A673 (cell line): ENCODE measurements around the gene RPL38. TPM values are rescaled to one million over a fixed set of nuclear protein-coding genes. Genes with fewer than 3 reads are reported as not detected.

ENCODE experiments used
- BruUV-seq: library from RNA; stranded (reverse); fragments of 400-500 nt; replicated peaks from 2 replicates; lab custom pipeline; 2021; lab: Mats Ljungman, UMichigan
- CTCF ChIA-PET: fragments of 300-600 bp; sonication (Branson Sonifier 250); formaldehyde crosslinking; loops from one replicate; lab custom pipeline; 2022; ENCODE audit warnings: antibody characterized with exemption; lab: Charles Lee
- POLR2A ChIA-PET: fragments of 300-600 bp; sonication (Branson Sonifier 250); formaldehyde crosslinking; loops from one replicate; lab custom pipeline; 2022; ENCODE audit warnings: antibody characterized with exemption; ENCODE audit not compliant: low non-redundant PET; lab: Charles Lee
- DNase-seq: peaks from one replicate; pipeline ENCODE4 v3.0.0-alpha.2; 2015; ENCODE audit warnings: low spot score
- H3K27ac ChIP-seq: fragments of 200-600 bp; sonication (generic); 2 replicates; pipeline ENCODE4 v1.5.1; 2016; ENCODE audit warnings: mixed run types, low read depth, mild to moderate bottlenecking, mixed read lengths, antibody characterized with exemption, low read length; ENCODE audit not compliant: poor library complexity, severe bottlenecking
- H3K27me3 ChIP-seq: fragments of 200-600 bp; sonication (generic); replicated peaks from 2 replicates; pipeline ENCODE4 v1.6.1; 2017; ENCODE audit warnings: mixed run types, low read depth, mild to moderate bottlenecking, mixed read lengths, antibody characterized with exemption, low read length; ENCODE audit not compliant: insufficient read depth, poor library complexity
- H3K36me3 ChIP-seq: fragments of 200-600 bp; sonication (generic); 2 replicates; pipeline ENCODE4 v1.6.1; 2016; ENCODE audit warnings: mixed run types, mild to moderate bottlenecking, mixed read lengths, antibody characterized with exemption, low read length; ENCODE audit not compliant: insufficient read depth, poor library complexity, severe bottlenecking
- H3K4me1 ChIP-seq: fragments of 200-600 bp; sonication (generic); 2 replicates; pipeline ENCODE4 v1.6.1; 2017; ENCODE audit warnings: mixed run types, mild to moderate bottlenecking, mixed read lengths, antibody characterized with exemption, low read length; ENCODE audit not compliant: insufficient read depth, poor library complexity, severe bottlenecking
- H3K4me3 ChIP-seq: fragments of 200-600 bp; sonication (generic); 2 replicates; pipeline ENCODE4 v1.5.1; 2016; ENCODE audit warnings: low read depth, mixed run types, mild to moderate bottlenecking, mixed read lengths, low read length; ENCODE audit not compliant: poor library complexity, severe bottlenecking
- H3K9me3 ChIP-seq: fragments of 200-600 bp; sonication (generic); 2 replicates; pipeline ENCODE4 v1.6.1; 2016; ENCODE audit warnings: mixed run types, low read depth, mild to moderate bottlenecking, mixed read lengths, antibody characterized with exemption, low read length; ENCODE audit not compliant: poor library complexity, severe bottlenecking
- EZH2 ChIP-seq: fragments of 200-600 bp; sonication (generic); IDR thresholded peaks from 2 replicates; pipeline ENCODE4 v1.6.1; 2017; ENCODE audit warnings: borderline replicate concordance, low read depth, mild to moderate bottlenecking, mixed read lengths, antibody characterized with exemption, low read length; ENCODE audit not compliant: poor library complexity, severe bottlenecking
- intact Hi-C: fragments of 100-400 bp; cut with micrococcal nuclease; formaldehyde crosslinking; loops from one replicate; pipeline ENCODE4 v1.10.0; 2022; ENCODE audit not compliant: unreplicated experiment
- total RNA-seq: library from RNA; stranded (reverse); gene quantifications from 2 replicates; pipeline ENCODE4 v1.2.3, GENCODE V29; 2021
- TF ChIP-seq, protein P1 (sequence below): fragments of 300-800, 200-600 bp; sonication (generic); conservative IDR thresholded peaks from 2 replicates; pipeline ENCODE4 v1.5.1; 2017; ENCODE audit warnings: low read depth, mild to moderate bottlenecking, antibody characterized with exemption, low read length, moderate library complexity, mixed read lengths

The RPL38 gene
- total RNA-seq, 1 experiment from 2014 or later, result 996 TPM

DNA sequence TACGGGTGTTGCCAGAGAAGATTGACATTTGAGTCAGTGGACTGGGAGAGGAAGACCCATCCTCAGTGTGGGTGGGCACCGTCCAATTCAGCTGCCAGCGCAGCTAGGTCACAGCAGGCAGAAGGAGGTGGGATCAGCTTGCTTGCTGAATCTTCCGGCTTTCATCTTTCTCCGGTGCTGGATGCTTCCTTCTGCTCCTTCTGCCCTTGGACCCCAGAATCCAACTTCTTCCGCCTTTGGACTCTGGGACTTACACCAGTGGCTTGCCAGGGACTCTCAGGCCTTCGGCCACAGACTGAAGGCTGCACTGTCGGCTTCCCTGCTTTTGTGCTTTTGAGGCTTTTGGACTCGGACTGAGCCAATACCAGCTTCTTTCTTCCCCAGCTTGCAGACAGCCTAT, 46.1 kb upstream of the RPL38 start:
- no peak overlapping the region for H3K27ac ChIP-seq
- no peak for DNase-seq
- H3K36me3 ChIP-seq, result no peaks in the 10 kb centered on the region
- no peaks in the 10 kb centered on the region for H3K9me3 ChIP-seq
- no peak for TF ChIP-seq EZH2
- TF ChIP-seq, protein P1, sequence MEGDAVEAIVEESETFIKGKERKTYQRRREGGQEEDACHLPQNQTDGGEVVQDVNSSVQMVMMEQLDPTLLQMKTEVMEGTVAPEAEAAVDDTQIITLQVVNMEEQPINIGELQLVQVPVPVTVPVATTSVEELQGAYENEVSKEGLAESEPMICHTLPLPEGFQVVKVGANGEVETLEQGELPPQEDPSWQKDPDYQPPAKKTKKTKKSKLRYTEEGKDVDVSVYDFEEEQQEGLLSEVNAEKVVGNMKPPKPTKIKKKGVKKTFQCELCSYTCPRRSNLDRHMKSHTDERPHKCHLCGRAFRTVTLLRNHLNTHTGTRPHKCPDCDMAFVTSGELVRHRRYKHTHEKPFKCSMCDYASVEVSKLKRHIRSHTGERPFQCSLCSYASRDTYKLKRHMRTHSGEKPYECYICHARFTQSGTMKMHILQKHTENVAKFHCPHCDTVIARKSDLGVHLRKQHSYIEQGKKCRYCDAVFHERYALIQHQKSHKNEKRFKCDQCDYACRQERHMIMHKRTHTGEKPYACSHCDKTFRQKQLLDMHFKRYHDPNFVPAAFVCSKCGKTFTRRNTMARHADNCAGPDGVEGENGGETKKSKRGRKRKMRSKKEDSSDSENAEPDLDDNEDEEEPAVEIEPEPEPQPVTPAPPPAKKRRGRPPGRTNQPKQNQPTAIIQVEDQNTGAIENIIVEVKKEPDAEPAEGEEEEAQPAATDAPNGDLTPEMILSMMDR, result no peak
- no TSS peak for BruUV-seq
- H3K4me1 ChIP-seq, result no peaks in the 10 kb centered on the region
- intact Hi-C loops, result no loop called here
- no peak overlapping the region for H3K4me3 ChIP-seq
- POLR2A ChIA-PET, result no interaction called here
- peaks cover 3% of the 10 kb centered on the region for H3K27me3 ChIP-seq
- CTCF ChIA-PET, result no interaction called here

DNA sequence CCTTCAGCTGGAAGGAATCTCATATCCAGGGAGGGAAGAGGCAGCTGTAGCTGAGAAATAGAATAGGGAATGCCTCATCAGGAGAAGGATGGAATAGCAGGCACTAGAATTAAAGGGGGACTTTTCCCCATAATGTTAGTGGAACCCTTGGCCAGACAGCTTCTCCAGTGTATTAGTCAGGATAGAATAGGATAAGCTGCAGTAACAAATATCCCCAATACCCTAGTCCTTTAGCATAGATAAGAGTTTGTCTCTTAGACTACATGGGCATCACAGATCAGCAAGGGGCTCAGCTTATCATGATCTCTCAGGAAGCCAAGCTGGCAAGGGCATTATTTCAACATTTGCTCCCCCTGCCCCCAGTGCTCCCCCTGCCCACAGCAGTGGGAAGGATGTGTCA, 44.7 kb upstream of the RPL38 start:
- BruUV-seq, result no TSS peak
- CTCF ChIA-PET, result no interaction called here
- intact Hi-C loops, result no loop called here

DNA sequence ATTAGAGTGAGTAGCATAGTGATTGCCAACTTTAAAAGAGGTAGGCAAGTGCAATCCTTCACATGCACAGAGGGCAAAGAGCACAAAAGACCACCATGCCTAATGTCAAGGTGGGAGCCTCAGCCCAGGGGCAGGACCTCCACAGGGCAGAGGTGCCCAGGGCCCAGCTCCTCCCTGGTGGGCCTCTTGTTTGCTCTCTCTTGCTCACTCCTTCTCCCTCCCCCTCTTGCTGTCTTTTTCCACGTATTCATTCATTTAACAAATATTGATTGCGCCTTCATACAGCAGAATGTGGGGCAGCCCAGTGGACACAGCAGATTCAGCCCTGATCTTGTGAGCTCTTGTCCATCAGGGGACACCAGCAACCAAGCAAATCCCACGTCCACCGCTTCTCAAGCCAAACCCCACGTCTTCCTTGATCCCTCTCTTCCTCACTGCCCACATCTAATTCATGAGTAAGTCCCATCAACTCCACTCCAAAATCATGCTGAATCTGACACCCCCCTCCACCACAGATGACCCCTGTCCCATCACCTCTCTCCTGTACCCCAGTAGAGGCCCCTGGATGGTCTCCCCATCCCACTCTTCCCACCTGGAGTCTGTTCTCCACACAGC, 44.1 kb upstream of the RPL38 start:
- Histone ChIP-seq H3K9me3 (no peaks in the 10 kb centered on the region), H3K36me3 (no peaks in the 10 kb centered on the region), H3K27me3 (peaks cover 3% of the 10 kb centered on the region), H3K4me3 (no peak overlapping the region), H3K27ac (no peak overlapping the region), H3K4me1 (no peaks in the 10 kb centered on the region)
- no peak for DNase-seq
- ChIA-PET CTCF (no interaction called here), POLR2A (interaction anchor here (0.7 kb wide), 1 partner anchor 7 kb away, joined by 3 read pairs; no protein-coding TSS in a partner anchor)
- TF ChIP-seq, protein P1, result no peak
- no peak for TF ChIP-seq EZH2
- intact Hi-C loops, result no loop called here
- BruUV-seq, result no TSS peak

More for the DNA sequence above, 44.7 kb upstream of the RPL38 start:
- DNase-seq, result no peak
- H3K27ac ChIP-seq, result no peak overlapping the region
- no peak overlapping the region for H3K4me3 ChIP-seq
- no peaks in the 10 kb centered on the region for H3K36me3 ChIP-seq
- TF ChIP-seq, protein P1, result no peak
- TF ChIP-seq EZH2, result no peak
- H3K27me3 ChIP-seq, result peaks cover 3% of the 10 kb centered on the region
- POLR2A ChIA-PET, result interaction anchor here (0.7 kb wide), 1 partner anchor 8 kb away, joined by 3 read pairs; no protein-coding TSS in a partner anchor
- H3K9me3 ChIP-seq, result no peaks in the 10 kb centered on the region
- H3K4me1 ChIP-seq, result no peaks in the 10 kb centered on the region
